ENCODE measurements around the gene ASIC2. TPM values are rescaled to one million over a fixed set of nuclear protein-coding genes. Genes with fewer than 3 reads are reported as not detected.
A peak's percentile ranks its signal among the peaks of the same experiment; 100 is the strongest.

The ASIC2 gene
- polyA plus RNA-seq, 1 donor = 9.3 TPM

- Histone ChIP-seq H3K27me3 (ENCODE audit: control insufficient read depth, insufficient read depth, low read length) (no peaks in the 10 kb centered on the region), H3K9me3 (ENCODE audit: control insufficient read depth, low read depth, low read length) (no peaks in the 10 kb centered on the region), H3K4me3 (ENCODE audit: low read length) (no peak overlapping the region), H3K36me3 (ENCODE audit: control insufficient read depth, insufficient read depth, low read length) (peaks cover 7% of the 10 kb centered on the region), H3K27ac (ENCODE audit: low read length) (no peak overlapping the region), H3K4me1 (ENCODE audit: control insufficient read depth, insufficient read depth, low read length) (no peaks in the 10 kb centered on the region)
- WGBS (ENCODE audit: insufficient coverage, low lambda C conversion rate) = no CpG with 5 or more reads among the region's 7 CpGs
- DNase-seq = peak in 1 of 2 donors; percentile 10
Measured at GRCh38 chr17:33014751-33015150, 278.3 kb downstream of the ASIC2 start.

GRCh38 chr17:33013596-33014375, 279.3 kb downstream of the ASIC2 start:
- H3K9me3 ChIP-seq (ENCODE audit: control insufficient read depth, low read depth, low read length) = no peaks in the 10 kb centered on the region
- DNase-seq = no peak
- no peaks in the 10 kb centered on the region for H3K27me3 ChIP-seq (ENCODE audit: control insufficient read depth, insufficient read depth, low read length)
- no peak overlapping the region for H3K4me3 ChIP-seq (ENCODE audit: low read length)
- no CpG with 5 or more reads among the region's 18 CpGs for WGBS (ENCODE audit: insufficient coverage, low lambda C conversion rate)
- no peaks in the 10 kb centered on the region for H3K4me1 ChIP-seq (ENCODE audit: control insufficient read depth, insufficient read depth, low read length)
- no peak overlapping the region for H3K27ac ChIP-seq (ENCODE audit: low read length)
- H3K36me3 ChIP-seq (ENCODE audit: control insufficient read depth, insufficient read depth, low read length) = peaks cover 4% of the 10 kb centered on the region

- no CpG with 5 or more reads among the region's 8 CpGs for WGBS (ENCODE audit: insufficient coverage, low lambda C conversion rate)
- no peak overlapping the region for H3K4me3 ChIP-seq (ENCODE audit: low read length)
- H3K36me3 ChIP-seq (ENCODE audit: control insufficient read depth, insufficient read depth, low read length) = peaks cover 4% of the 10 kb centered on the region
- no peaks in the 10 kb centered on the region for H3K9me3 ChIP-seq (ENCODE audit: control insufficient read depth, low read depth, low read length)
- H3K4me1 ChIP-seq (ENCODE audit: control insufficient read depth, insufficient read depth, low read length) = no peaks in the 10 kb centered on the region
- no peaks in the 10 kb centered on the region for H3K27me3 ChIP-seq (ENCODE audit: control insufficient read depth, insufficient read depth, low read length)
- no peak overlapping the region for H3K27ac ChIP-seq (ENCODE audit: low read length)
- DNase-seq = no peak
Measured at GRCh38 chr17:33012522-33013033, 280.5 kb downstream of the ASIC2 start.

GRCh38 chr17:33009636-33010035, 283.5 kb downstream of the ASIC2 start:
- DNase-seq = no peak
- H3K9me3 ChIP-seq (ENCODE audit: control insufficient read depth, low read depth, low read length) = no peaks in the 10 kb centered on the region
- H3K27me3 ChIP-seq (ENCODE audit: control insufficient read depth, insufficient read depth, low read length) = no peaks in the 10 kb centered on the region
- H3K27ac ChIP-seq (ENCODE audit: low read length) = no peak overlapping the region
- 100% methylated on average over 1 of the region's 9 CpGs for WGBS (ENCODE audit: insufficient coverage, low lambda C conversion rate)
- peaks cover 2% of the 10 kb centered on the region for H3K36me3 ChIP-seq (ENCODE audit: control insufficient read depth, insufficient read depth, low read length)
- H3K4me1 ChIP-seq (ENCODE audit: control insufficient read depth, insufficient read depth, low read length) = no peaks in the 10 kb centered on the region
- H3K4me3 ChIP-seq (ENCODE audit: low read length) = no peak overlapping the region

- Histone ChIP-seq H3K4me1 (ENCODE audit: control insufficient read depth, insufficient read depth, low read length) (peaks cover 3% of the 10 kb centered on the region), H3K27ac (ENCODE audit: low read length) (no peak overlapping the region), H3K9me3 (ENCODE audit: control insufficient read depth, low read depth, low read length) (no peaks in the 10 kb centered on the region), H3K27me3 (ENCODE audit: control insufficient read depth, insufficient read depth, low read length) (no peaks in the 10 kb centered on the region), H3K36me3 (ENCODE audit: control insufficient read depth, insufficient read depth, low read length) (no peaks in the 10 kb centered on the region), H3K4me3 (ENCODE audit: low read length) (no peak overlapping the region)
- WGBS (ENCODE audit: insufficient coverage, low lambda C conversion rate) = 96% methylated on average over 4 of the region's 7 CpGs
- no peak for DNase-seq
Measured at GRCh38 chr17:33007186-33007585, 285.9 kb downstream of the ASIC2 start.

GRCh38 chr17:33002246-33002645, 290.8 kb downstream of the ASIC2 start:
- Histone ChIP-seq H3K4me3 (ENCODE audit: low read length) (no peak overlapping the region), H3K4me1 (ENCODE audit: control insufficient read depth, insufficient read depth, low read length) (peaks cover 9% of the 10 kb centered on the region), H3K27ac (ENCODE audit: low read length) (peak overlapping the region; percentile 73), H3K36me3 (ENCODE audit: control insufficient read depth, insufficient read depth, low read length) (no peaks in the 10 kb centered on the region), H3K27me3 (ENCODE audit: control insufficient read depth, insufficient read depth, low read length) (no peaks in the 10 kb centered on the region), H3K9me3 (ENCODE audit: control insufficient read depth, low read depth, low read length) (no peaks in the 10 kb centered on the region)
- DNase-seq = peak; percentile 69 to 85
- 41% methylated on average over 5 of the region's 6 CpGs for WGBS (ENCODE audit: insufficient coverage, low lambda C conversion rate)

GRCh38 chr17:32998887-32999228, 294.2 kb downstream of the ASIC2 start:
- H3K4me1 ChIP-seq (ENCODE audit: control insufficient read depth, insufficient read depth, low read length) = peaks cover 9% of the 10 kb centered on the region
- H3K27ac ChIP-seq (ENCODE audit: low read length) = peak overlapping the region; percentile 37
- no peaks in the 10 kb centered on the region for H3K27me3 ChIP-seq (ENCODE audit: control insufficient read depth, insufficient read depth, low read length)
- WGBS (ENCODE audit: insufficient coverage, low lambda C conversion rate) = no CpG with 5 or more reads among the region's 7 CpGs
- H3K36me3 ChIP-seq (ENCODE audit: control insufficient read depth, insufficient read depth, low read length) = no peaks in the 10 kb centered on the region
- H3K4me3 ChIP-seq (ENCODE audit: low read length) = no peak overlapping the region
- DNase-seq = no peak
- H3K9me3 ChIP-seq (ENCODE audit: control insufficient read depth, low read depth, low read length) = no peaks in the 10 kb centered on the region

GRCh38 chr17:32998111-32998886, 294.8 kb downstream of the ASIC2 start:
- Histone ChIP-seq H3K36me3 (ENCODE audit: control insufficient read depth, insufficient read depth, low read length) (no peaks in the 10 kb centered on the region), H3K4me3 (ENCODE audit: low read length) (no peak overlapping the region), H3K4me1 (ENCODE audit: control insufficient read depth, insufficient read depth, low read length) (peaks cover 9% of the 10 kb centered on the region), H3K27me3 (ENCODE audit: control insufficient read depth, insufficient read depth, low read length) (no peaks in the 10 kb centered on the region), H3K27ac (ENCODE audit: low read length) (peak overlapping the region; percentile 37), H3K9me3 (ENCODE audit: control insufficient read depth, low read depth, low read length) (no peaks in the 10 kb centered on the region)
- WGBS (ENCODE audit: insufficient coverage, low lambda C conversion rate) = no CpG with 5 or more reads among the region's 18 CpGs
- peak; percentile 70 to 72 for DNase-seq

- H3K9me3 ChIP-seq (ENCODE audit: control insufficient read depth, low read depth, low read length) = no peaks in the 10 kb centered on the region
- H3K4me1 ChIP-seq (ENCODE audit: control insufficient read depth, insufficient read depth, low read length) = no peaks in the 10 kb centered on the region
- H3K27me3 ChIP-seq (ENCODE audit: control insufficient read depth, insufficient read depth, low read length) = no peaks in the 10 kb centered on the region
- H3K36me3 ChIP-seq (ENCODE audit: control insufficient read depth, insufficient read depth, low read length) = no peaks in the 10 kb centered on the region
- DNase-seq = no peak
- no peak overlapping the region for H3K4me3 ChIP-seq (ENCODE audit: low read length)
- WGBS (ENCODE audit: insufficient coverage, low lambda C conversion rate) = 67% methylated on average over 1 of the region's 14 CpGs
- no peak overlapping the region for H3K27ac ChIP-seq (ENCODE audit: low read length)
Measured at GRCh38 chr17:32995416-32996045, 297.6 kb downstream of the ASIC2 start.

GRCh38 chr17:32993977-32994376, 299.1 kb downstream of the ASIC2 start:
- DNase-seq = no peak
- Histone ChIP-seq H3K4me3 (ENCODE audit: low read length) (no peak overlapping the region), H3K36me3 (ENCODE audit: control insufficient read depth, insufficient read depth, low read length) (no peaks in the 10 kb centered on the region), H3K27ac (ENCODE audit: low read length) (no peak overlapping the region), H3K4me1 (ENCODE audit: control insufficient read depth, insufficient read depth, low read length) (no peaks in the 10 kb centered on the region), H3K9me3 (ENCODE audit: control insufficient read depth, low read depth, low read length) (no peaks in the 10 kb centered on the region), H3K27me3 (ENCODE audit: control insufficient read depth, insufficient read depth, low read length) (no peaks in the 10 kb centered on the region)
- no CpG with 5 or more reads among the region's 9 CpGs for WGBS (ENCODE audit: insufficient coverage, low lambda C conversion rate)
